Measurements from ENCODE around the gene PHETA1. TPM values are rescaled to one million over a fixed set of nuclear protein-coding genes. Genes with fewer than 3 reads are reported as not detected.
A peak's percentile ranks its signal among the peaks of the same experiment; 100 is the strongest.
"Not testable (repeated sequence)": the region's sequence is repeated elsewhere in the genome, so short reads cannot be mapped to it uniquely, and the experiment has no call there.

The PHETA1 gene
- total RNA-seq, 2 donors from 2014 or later = 1.1 to 1.2 TPM

GRCh38 chr12:111338096-111338495 lies 30.8 kb downstream of the PHETA1 start:
- Mint-ChIP-seq H3K27me3 (no peaks in the 10 kb centered on the region), H3K9me3 (no peaks in the 10 kb centered on the region), H3K36me3 (ENCODE audit: low read depth) (no peaks in the 10 kb centered on the region), H3K4me3 (no peak overlapping the region), H3K27ac (no peak overlapping the region), H3K4me1 (no peaks in the 10 kb centered on the region)
- ATAC-seq (replicated peaks) = no peak

- no peaks in the 10 kb centered on the region for H3K9me3 Mint-ChIP-seq
- H3K36me3 Mint-ChIP-seq (ENCODE audit: low read depth) = no peaks in the 10 kb centered on the region
- no peaks in the 10 kb centered on the region for H3K4me1 Mint-ChIP-seq
Observed at GRCh38 chr12:111337371-111337770, 31.5 kb downstream of the PHETA1 start.

GRCh38 chr12:111336411-111336810 lies 32.5 kb downstream of the PHETA1 start:
- not testable (repeated sequence) for H3K4me1 Mint-ChIP-seq; ATAC-seq (replicated peaks); H3K4me3 Mint-ChIP-seq; H3K27ac Mint-ChIP-seq; H3K9me3 Mint-ChIP-seq; H3K27me3 Mint-ChIP-seq; H3K36me3 Mint-ChIP-seq (ENCODE audit: low read depth)

More at GRCh38 chr12:111337371-111337770, 31.5 kb downstream of the PHETA1 start:
- Mint-ChIP-seq H3K27ac (no peak overlapping the region), H3K27me3 (peaks cover 3% of the 10 kb centered on the region), H3K4me3 (no peak overlapping the region)
- ATAC-seq (replicated peaks) = no peak

- H3K27ac Mint-ChIP-seq = no peak overlapping the region
- no peaks in the 10 kb centered on the region for H3K4me1 Mint-ChIP-seq
- H3K36me3 Mint-ChIP-seq (ENCODE audit: low read depth) = no peaks in the 10 kb centered on the region
- no peaks in the 10 kb centered on the region for H3K9me3 Mint-ChIP-seq
- H3K4me3 Mint-ChIP-seq = no peak overlapping the region
- no peak for ATAC-seq (replicated peaks)
- H3K27me3 Mint-ChIP-seq = peaks cover 4% of the 10 kb centered on the region
Observed at GRCh38 chr12:111335811-111336210, 33.1 kb downstream of the PHETA1 start.

- H3K27ac Mint-ChIP-seq; H3K4me1 Mint-ChIP-seq; H3K36me3 Mint-ChIP-seq (ENCODE audit: low read depth); ATAC-seq (replicated peaks); H3K9me3 Mint-ChIP-seq; H3K27me3 Mint-ChIP-seq; H3K4me3 Mint-ChIP-seq: not testable (repeated sequence)
Observed at GRCh38 chr12:111335301-111335700, 33.6 kb downstream of the PHETA1 start.

- Mint-ChIP-seq H3K9me3 (no peaks in the 10 kb centered on the region), H3K4me1 (no peaks in the 10 kb centered on the region), H3K27ac (no peak overlapping the region), H3K27me3 (peaks cover 4% of the 10 kb centered on the region), H3K4me3 (no peak overlapping the region), H3K36me3 (ENCODE audit: low read depth) (no peaks in the 10 kb centered on the region)
- no peak for ATAC-seq (replicated peaks)
Observed at GRCh38 chr12:111334393-111334915, 34.4 kb downstream of the PHETA1 start.

- Mint-ChIP-seq H3K9me3 (no peaks in the 10 kb centered on the region), H3K4me3 (no peak overlapping the region), H3K36me3 (ENCODE audit: low read depth) (no peaks in the 10 kb centered on the region), H3K27ac (no peak overlapping the region), H3K27me3 (peaks cover 9% of the 10 kb centered on the region), H3K4me1 (peaks cover 4% of the 10 kb centered on the region)
- peak; percentile 29 for ATAC-seq (replicated peaks)
Observed at GRCh38 chr12:111330800-111331752, 37.8 kb downstream of the PHETA1 start.

- H3K36me3 Mint-ChIP-seq (ENCODE audit: low read depth) = no peaks in the 10 kb centered on the region
- peaks cover 9% of the 10 kb centered on the region for H3K27me3 Mint-ChIP-seq
- no peak overlapping the region for H3K4me3 Mint-ChIP-seq
- H3K4me1 Mint-ChIP-seq = peaks cover 4% of the 10 kb centered on the region
- no peak overlapping the region for H3K27ac Mint-ChIP-seq
- no peaks in the 10 kb centered on the region for H3K9me3 Mint-ChIP-seq
- ATAC-seq (replicated peaks) = no peak
Observed at GRCh38 chr12:111328138-111328537, 40.8 kb downstream of the PHETA1 start.

GRCh38 chr12:111327474-111327873 lies 41.4 kb downstream of the PHETA1 start:
- Mint-ChIP-seq H3K9me3 (no peaks in the 10 kb centered on the region), H3K4me3 (no peak overlapping the region), H3K4me1 (peaks cover 4% of the 10 kb centered on the region), H3K27me3 (peaks cover 7% of the 10 kb centered on the region), H3K27ac (no peak overlapping the region), H3K36me3 (ENCODE audit: low read depth) (no peaks in the 10 kb centered on the region)
- no peak for ATAC-seq (replicated peaks)

- peaks cover 4% of the 10 kb centered on the region for H3K4me1 Mint-ChIP-seq
- no peaks in the 10 kb centered on the region for H3K36me3 Mint-ChIP-seq (ENCODE audit: low read depth)
- H3K9me3 Mint-ChIP-seq = no peaks in the 10 kb centered on the region
- ATAC-seq (replicated peaks) = no peak
- no peak overlapping the region for H3K27ac Mint-ChIP-seq
- H3K4me3 Mint-ChIP-seq = no peak overlapping the region
- no peaks in the 10 kb centered on the region for H3K27me3 Mint-ChIP-seq
Observed at GRCh38 chr12:111322336-111323250, 46.3 kb downstream of the PHETA1 start.

GRCh38 chr12:111321317-111321716 lies 47.6 kb downstream of the PHETA1 start:
- Mint-ChIP-seq H3K27me3 (peaks cover 9% of the 10 kb centered on the region), H3K4me3 (no peak overlapping the region), H3K27ac (no peak overlapping the region), H3K4me1 (no peaks in the 10 kb centered on the region), H3K9me3 (no peaks in the 10 kb centered on the region), H3K36me3 (ENCODE audit: low read depth) (no peaks in the 10 kb centered on the region)
- no peak for ATAC-seq (replicated peaks)

- H3K4me3 Mint-ChIP-seq = no peak overlapping the region
- H3K4me1 Mint-ChIP-seq = no peaks in the 10 kb centered on the region
- H3K9me3 Mint-ChIP-seq = no peaks in the 10 kb centered on the region
- peaks cover 9% of the 10 kb centered on the region for H3K27me3 Mint-ChIP-seq
- no peak overlapping the region for H3K27ac Mint-ChIP-seq
- H3K36me3 Mint-ChIP-seq (ENCODE audit: low read depth) = no peaks in the 10 kb centered on the region
- ATAC-seq (replicated peaks) = no peak
Observed at GRCh38 chr12:111320258-111321050, 48.4 kb downstream of the PHETA1 start.

GRCh38 chr12:111319600-111320257 lies 49.2 kb downstream of the PHETA1 start:
- H3K27ac Mint-ChIP-seq = no peak overlapping the region
- no peak for ATAC-seq (replicated peaks)
- H3K4me1 Mint-ChIP-seq = no peaks in the 10 kb centered on the region
- no peaks in the 10 kb centered on the region for H3K36me3 Mint-ChIP-seq (ENCODE audit: low read depth)
- peaks cover 9% of the 10 kb centered on the region for H3K27me3 Mint-ChIP-seq
- no peaks in the 10 kb centered on the region for H3K9me3 Mint-ChIP-seq
- no peak overlapping the region for H3K4me3 Mint-ChIP-seq
